COLO668 (cell line): ENCODE data around the gene SOX13.
A peak's percentile ranks its signal among the peaks of the same experiment; 100 is the strongest.
"Not testable (repeated sequence)": the region's sequence is repeated elsewhere in the genome, so short reads cannot be mapped to it uniquely, and the experiment has no call there.

Experiments
- DNase-seq: peaks from one replicate; lab custom pipeline; 2025; ENCODE audit not compliant: unreplicated experiment; lab: John Stamatoyannopoulos, UW

SOX13 gene

DNA sequence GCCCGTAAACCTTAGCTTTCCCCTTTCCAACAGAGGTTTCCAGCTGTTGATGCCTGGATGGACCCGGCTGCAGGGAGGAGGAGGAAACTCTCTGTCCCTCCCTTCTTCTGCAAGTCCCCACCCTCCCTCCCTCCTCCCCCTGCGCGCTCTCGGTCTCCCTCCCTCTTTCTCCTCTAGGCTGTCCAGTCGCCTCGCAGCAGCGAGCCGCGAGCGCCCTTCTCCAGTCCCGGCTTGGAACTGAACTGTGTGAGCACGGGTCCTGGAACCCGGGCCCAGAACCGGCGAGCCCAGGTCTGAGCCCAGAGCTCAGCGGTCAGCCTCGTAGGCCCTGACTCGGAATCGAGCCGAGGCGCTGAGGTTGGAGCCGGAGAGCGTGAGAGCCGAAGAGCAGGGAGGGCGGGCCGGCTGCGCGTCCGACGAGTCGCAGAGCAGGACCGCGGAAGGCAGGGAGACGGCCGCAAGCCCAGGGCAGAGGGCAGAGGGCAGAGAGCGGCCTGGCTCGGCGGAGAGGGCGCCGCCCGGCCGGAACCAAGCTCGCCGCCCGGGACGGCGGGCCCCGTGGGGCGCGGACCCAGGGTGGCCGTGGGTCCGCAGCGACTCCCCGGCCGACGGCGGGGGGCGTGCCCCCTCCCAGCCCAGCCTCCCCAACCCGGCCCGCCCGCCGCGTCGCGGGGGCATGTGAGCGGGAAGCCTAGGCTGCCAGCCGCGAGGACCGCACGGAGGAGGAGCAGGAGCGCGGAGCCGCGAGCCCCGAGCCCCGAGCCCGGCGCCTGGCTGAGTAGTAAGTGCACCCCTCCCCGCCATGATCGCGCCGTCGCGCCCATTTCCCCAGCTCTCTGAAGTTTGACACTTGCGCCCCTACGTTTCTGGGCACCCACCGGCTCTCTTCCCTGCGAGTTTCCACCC lies at the start of gene SOX13:
Gene SOX13 (plus strand): TSS at position 185 of the 906 bp plus-strand sequence. CDS start 39,801 bp downstream, outside the sequence.
- DNase-seq = peak; percentile 87

- DNase-seq = no peak
These were observed 46.8 kb upstream of the SOX13 start for GRCh38 chr1:204025917-204026707.

- DNase-seq = no peak
These were observed 45.5 kb upstream of the SOX13 start for GRCh38 chr1:204027446-204027845.

GRCh38 chr1:204029016-204029415 lies 43.9 kb upstream of the SOX13 start:
- no peak for DNase-seq

- DNase-seq = no peak
These were observed 41.7 kb upstream of the SOX13 start for GRCh38 chr1:204031098-204031710.

DNA sequence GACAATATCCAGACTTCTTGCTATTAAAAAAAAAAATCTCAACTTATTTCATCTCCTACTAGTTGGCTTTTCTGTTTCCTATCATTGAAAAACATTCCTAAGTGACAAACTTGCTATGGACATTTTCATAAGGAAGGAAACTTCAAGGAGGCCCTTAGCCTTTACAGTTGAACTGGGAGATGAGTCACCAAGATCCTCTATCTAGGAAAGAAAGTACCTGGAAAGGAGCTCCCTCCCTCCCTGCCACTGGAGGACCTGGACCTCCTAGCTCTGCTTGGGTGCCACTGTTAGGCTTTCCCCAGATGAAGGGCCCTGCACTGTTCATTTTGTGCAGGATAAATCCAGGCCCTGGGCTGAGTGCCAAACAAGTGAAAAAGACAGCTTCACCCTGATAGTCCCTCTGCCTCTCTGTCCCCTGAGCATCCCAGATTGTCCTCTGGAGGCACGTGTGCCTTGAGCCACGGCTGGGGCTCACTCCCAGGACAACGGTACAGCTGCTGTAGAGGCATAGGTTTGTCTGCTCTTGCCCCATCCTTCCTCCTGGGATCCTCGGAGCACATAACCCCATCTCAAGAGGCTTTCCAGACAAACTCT lies 40.2 kb upstream of the SOX13 start:
- no peak for DNase-seq

GRCh38 chr1:204033306-204033705 lies 39.6 kb upstream of the SOX13 start:
- DNase-seq = no peak

- DNase-seq = no peak
These were observed 35.8 kb upstream of the SOX13 start for GRCh38 chr1:204036882-204037655.

- DNase-seq = no peak
These were observed 31.6 kb upstream of the SOX13 start for GRCh38 chr1:204041232-204041767.

DNA sequence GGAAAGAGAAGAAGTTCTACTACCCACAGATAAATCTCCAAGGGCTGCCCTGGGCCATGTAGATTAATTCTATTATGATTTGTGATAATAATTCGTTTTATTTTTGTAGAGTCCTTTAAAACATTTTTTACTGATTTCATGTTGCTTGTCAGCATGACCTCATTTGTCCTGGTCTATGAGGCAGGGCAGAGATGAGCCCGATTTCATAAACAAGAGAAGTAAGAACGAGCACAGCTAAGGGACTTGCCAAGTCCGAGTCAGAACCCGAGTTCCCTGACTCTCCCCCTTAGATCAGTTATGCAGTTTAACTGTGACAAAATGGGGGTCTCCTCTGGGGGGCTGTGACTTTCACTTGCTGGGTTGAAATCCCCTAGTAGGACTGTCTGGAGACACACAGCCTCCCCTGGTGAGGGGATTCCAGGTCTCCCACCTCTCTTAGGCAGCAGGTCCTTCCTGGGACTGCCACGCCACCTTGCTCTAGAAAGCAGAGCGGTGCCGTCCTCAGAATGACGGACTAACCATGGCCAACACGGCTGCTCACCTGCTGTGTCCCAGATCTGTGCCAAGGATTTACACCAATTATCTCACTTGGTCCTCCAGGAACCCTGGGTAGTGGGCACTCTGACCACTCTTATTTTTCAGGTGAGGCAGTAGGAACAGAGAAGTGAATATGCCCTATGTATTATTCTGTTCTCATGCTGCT lies 31.0 kb upstream of the SOX13 start:
- DNase-seq = no peak

DNA sequence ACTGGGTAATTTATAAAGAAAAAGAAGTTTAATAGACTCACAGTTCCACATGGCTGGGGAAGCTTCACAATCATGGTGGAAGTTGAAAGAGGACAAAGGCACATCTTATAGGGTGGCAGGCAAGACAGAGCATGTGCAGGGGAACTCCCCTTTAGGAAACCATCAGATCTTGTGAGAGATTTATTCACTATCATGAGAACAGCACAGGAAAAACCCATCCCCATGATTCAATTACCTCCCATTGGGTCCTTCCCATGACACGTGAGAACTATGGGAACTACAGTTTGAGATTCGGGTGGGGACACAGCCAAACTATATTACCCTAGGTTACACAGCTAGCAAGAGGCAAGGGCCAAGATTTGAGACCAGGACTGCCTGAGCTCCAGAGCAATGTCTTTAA lies 30.4 kb upstream of the SOX13 start:
- DNase-seq = no peak

DNA sequence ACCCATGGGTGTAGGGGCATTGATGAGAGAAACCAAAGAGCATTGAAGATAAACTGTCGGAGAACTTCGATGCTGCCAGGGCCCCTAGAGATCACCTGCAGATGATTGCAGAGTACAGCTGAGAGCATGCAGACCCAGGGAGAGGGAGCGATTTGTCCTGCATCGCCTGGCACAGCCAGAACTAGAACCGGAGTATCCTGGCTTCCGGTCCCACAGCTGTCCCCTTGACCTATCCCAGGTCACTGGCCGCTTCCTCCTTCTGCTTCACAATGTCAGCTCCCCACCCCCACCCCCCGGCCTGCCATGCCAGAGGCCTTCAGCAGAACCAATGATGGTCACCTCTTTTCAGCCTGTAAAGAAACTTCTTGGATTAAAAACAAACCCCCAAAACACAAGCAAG lies 29.2 kb upstream of the SOX13 start:
- DNase-seq = no peak

DNA sequence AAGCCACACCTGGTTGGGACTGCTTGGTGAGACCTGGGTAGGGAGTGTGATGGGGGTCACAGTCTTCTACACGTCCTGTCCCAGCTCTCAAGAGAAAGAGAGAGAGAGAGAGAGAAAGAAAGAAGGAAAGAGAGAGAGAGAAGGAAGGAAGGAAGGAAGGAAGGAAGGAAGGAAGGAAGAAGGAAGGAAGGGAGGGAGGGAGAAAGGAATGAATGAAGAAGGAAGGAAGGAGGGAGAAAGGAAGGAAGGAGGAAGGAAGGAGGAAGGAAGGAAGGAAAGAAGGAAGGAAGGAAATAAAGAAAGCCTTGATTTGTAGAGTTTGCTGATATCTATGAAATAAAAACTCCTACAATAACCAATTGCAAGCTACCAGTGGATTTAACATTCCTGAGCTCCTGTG lies 28.5 kb upstream of the SOX13 start:
- DNase-seq = no peak

GRCh38 chr1:204045430-204045829 lies 27.5 kb upstream of the SOX13 start:
- DNase-seq = no peak

DNA sequence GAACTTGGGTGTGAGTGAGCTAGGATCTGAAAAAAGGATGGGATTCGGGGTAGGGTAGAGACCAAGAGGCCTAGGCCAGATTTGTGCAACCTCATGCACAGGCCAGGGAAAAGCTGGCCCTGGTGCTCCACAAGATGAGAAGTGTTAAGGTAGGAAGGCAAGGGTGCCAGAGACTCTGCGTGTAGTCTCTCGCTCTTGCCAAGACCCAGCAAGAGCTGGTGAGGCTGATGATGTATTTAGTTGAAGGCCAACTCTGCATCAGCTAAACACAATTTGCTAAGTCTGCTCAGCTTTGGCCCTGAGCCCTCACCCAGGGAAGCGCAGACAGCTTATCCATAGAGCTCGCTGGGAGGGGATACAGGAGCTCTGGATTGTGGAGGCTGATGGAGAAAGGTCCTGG lies 26.6 kb upstream of the SOX13 start:
- DNase-seq = no peak

DNA sequence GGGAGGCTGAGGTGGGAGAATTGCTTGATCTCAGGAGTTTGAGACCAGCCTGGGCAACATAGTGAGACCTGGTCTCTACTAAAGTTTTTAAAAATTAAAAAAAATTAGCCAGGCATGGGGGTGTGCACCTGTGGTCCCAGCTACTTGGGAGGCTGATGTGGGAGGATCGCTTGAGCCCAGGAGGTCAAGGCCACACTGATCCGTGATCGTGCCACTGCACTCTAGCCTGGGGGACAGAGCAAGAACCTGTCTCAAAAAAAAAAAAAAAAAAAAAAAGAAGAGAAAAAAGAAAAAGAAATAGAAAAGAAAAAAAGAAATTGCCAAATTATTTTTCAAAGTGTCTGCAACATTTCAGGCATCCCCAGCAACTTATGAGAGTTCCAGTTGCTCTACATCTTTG lies 24.1 kb upstream of the SOX13 start:
- not testable (repeated sequence) for DNase-seq

DNA sequence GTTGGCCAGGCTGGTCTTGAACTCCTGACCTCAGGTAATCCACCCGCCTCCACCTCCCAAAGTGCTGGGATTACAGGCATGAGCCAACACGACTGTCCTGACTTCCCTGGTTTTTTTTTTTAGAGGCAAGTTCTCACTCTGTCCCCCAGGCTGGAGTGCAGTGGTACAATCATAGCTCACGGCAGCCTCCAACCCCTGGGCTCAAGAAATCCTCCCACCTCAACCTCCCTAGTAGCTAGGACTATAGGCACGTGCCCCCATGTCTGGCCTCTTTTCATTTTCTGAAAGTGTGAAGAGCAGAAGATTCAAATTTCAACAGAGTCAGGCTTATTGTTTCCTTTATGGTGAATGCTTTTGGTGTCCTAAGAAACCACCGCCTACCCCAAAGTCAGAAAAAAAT lies 21.7 kb upstream of the SOX13 start:
- DNase-seq = no peak

GRCh38 chr1:204051718-204052117 lies 21.2 kb upstream of the SOX13 start:
- DNase-seq = no peak

DNA sequence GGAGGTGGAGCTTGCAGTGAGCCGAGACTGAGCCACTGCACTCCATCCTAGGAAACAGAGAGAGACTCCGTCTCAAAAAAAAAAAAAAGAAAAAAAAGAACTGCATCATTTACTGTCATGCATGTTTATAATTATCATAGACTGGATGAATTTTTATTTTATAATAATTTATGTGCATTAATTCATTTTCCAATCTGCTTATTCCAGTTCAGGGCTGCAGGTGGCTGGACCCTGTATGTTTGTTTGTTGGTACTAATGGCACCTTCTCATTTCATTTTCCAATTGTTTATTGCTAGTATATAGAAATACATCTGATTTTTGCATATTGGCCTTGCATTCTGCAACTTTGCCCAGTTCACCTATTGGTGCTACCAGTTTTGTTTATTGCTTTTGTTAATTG lies 19.0 kb upstream of the SOX13 start:
- DNase-seq = no peak

DNA sequence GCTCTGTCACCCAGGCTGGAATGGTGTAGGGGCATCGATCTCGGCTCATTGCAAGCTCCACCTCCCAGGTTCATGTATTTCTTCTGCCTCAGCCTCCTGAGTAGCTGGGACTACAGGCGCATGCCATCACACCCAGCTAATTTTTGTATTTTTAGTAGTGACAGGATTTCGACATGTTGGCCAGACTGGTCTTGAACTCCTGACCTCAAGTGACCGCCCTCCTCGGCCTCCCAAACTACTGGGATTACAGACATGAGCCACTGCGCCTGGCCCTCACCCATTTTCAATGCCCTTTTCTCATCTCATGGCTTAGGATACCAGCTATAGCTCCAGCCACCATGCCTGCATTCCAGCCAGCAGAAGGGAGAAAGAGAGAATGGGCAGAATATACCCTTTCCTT lies 12.9 kb upstream of the SOX13 start:
- no peak for DNase-seq
